Calu3 (cell line): ENCODE measurements around the gene GLIPR1. TPM values are rescaled to one million over a fixed set of nuclear protein-coding genes. Genes with fewer than 3 reads are reported as not detected.
A peak's percentile ranks its signal among the peaks of the same experiment; 100 is the strongest.
"Not testable (repeated sequence)": the region's sequence is repeated elsewhere in the genome, so short reads cannot be mapped to it uniquely, and the experiment has no call there.

Experiments
- BruUV-seq: library from RNA; stranded (reverse); fragments of 400-500 nt; replicated peaks from 2 replicates; lab custom pipeline; 2021; lab: Mats Ljungman, UMichigan
- CTCF ChIA-PET: fragments of 300-600 bp; sonication (Branson Sonifier 250); formaldehyde crosslinking; loops from one replicate; lab custom pipeline; 2022; ENCODE audit warnings: antibody characterized with exemption; lab: Charles Lee
- DNase-seq: peaks from one replicate; pipeline ENCODE4 v3.0.0; 2022
- H3K27ac Mint-ChIP-seq: one replicate; pipeline ENCODE4 v1.8.0; 2022; ENCODE audit warnings: mixed read lengths; ENCODE audit not compliant: unreplicated experiment
- H3K27me3 Mint-ChIP-seq: one replicate; pipeline ENCODE4 v1.8.0; 2022; ENCODE audit warnings: mixed read lengths; ENCODE audit not compliant: unreplicated experiment
- H3K36me3 Mint-ChIP-seq: one replicate; pipeline ENCODE4 v1.8.0; 2022; ENCODE audit warnings: mild to moderate bottlenecking, moderate library complexity, mixed read lengths; ENCODE audit not compliant: insufficient read depth, unreplicated experiment
- H3K4me1 Mint-ChIP-seq: one replicate; pipeline ENCODE4 v1.8.0; 2022; ENCODE audit warnings: mild to moderate bottlenecking, low read depth, mixed read lengths; ENCODE audit not compliant: unreplicated experiment
- H3K4me3 Mint-ChIP-seq: one replicate; pipeline ENCODE4 v1.8.0; 2022; ENCODE audit warnings: mild to moderate bottlenecking, low read depth, moderate library complexity, mixed read lengths; ENCODE audit not compliant: unreplicated experiment
- H3K9me3 Mint-ChIP-seq: one replicate; pipeline ENCODE4 v1.8.0; 2022; ENCODE audit warnings: low read depth, mixed read lengths; ENCODE audit not compliant: unreplicated experiment
- CTCF ChIP-seq: fragments of 200-600 bp; IDR thresholded peaks from one replicate; pipeline ENCODE4 v1.8.0; 2022; ENCODE audit warnings: antibody characterized with exemption; ENCODE audit not compliant: unreplicated experiment
- intact Hi-C: fragments of 100-400 bp; cut with micrococcal nuclease; formaldehyde crosslinking; loops from one replicate; pipeline ENCODE4 v1.10.0; 2022; ENCODE audit not compliant: unreplicated experiment
- total RNA-seq: library from RNA; stranded (reverse); gene quantifications from 2 replicates; pipeline ENCODE4 v1.2.3, GENCODE V29; 2022

GLIPR1 gene
- total RNA-seq, 1 experiment from 2014 or later: 38.5 TPM

DNA sequence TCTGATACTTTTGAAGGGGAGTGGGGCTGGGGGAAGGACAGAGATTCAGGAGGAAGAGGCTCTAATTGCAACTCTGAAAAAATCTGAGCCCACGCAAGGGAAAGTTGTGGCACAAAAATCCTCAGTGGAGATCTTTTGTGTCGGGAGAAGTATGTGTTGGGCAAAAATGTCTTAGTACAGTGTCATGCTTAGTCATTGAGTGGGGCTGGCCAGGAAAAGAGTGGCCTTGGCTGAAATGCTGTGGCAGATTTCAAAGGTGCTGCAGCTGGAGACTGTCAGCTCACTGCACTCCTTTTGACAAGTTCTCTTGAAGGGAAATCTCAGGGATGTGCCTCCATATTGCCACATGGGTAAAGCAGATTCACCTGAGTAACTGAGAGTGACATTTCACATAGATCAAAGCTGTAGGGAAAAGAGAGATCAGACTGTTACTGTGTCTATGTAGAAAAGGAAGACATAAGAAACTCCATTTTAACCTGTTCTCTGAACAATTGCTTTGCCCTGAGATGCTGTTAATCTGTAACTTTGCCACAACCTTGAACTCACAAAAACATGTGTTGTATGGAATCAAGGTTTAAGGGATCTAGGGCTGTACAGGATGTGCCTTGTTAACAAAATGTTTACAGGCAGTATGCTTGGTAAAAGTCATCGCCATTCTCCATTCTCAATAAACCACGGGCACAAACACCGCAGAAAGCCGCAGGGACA, 36.0 kb upstream of the GLIPR1 start:
- no peak overlapping the region for H3K4me3 Mint-ChIP-seq
- H3K27me3 Mint-ChIP-seq: no peaks in the 10 kb centered on the region
- peak overlapping the region; percentile 42 for H3K27ac Mint-ChIP-seq
- CTCF ChIA-PET: interaction anchor here (0.6 kb wide), 2 partner anchors 53 to 1828 kb away, joined by 4 read pairs; partner anchors contain the start of gene GLIPR1L2
- no peaks in the 10 kb centered on the region for H3K36me3 Mint-ChIP-seq
- intact Hi-C loops: no loop called here
- no peak for TF ChIP-seq CTCF
- H3K4me1 Mint-ChIP-seq: peaks cover 63% of the 10 kb centered on the region
- peaks cover 6% of the 10 kb centered on the region for H3K9me3 Mint-ChIP-seq
- no peak for DNase-seq
- no TSS peak for BruUV-seq

DNA sequence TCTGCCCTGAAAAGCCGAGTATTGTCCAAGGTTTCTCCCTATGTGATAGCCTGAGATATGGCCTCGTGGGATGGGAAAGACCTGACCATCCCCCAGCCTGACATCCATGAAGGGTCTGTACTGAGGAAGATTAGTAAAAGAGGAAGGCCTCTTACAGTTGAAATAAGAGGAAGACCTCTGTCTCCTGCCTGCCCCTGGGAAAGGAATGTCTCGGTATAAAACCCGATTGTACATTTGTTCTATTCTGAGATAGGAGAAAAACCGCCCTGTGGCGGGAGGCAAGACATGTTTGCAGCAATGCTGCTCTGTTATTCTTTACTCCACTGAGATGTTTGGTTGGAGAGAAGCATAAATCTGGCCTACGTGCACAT, 35.4 kb upstream of the GLIPR1 start:
- DNase-seq, H3K4me3 Mint-ChIP-seq, CTCF ChIA-PET, H3K27me3 Mint-ChIP-seq, BruUV-seq, intact Hi-C loops, H3K36me3 Mint-ChIP-seq, H3K27ac Mint-ChIP-seq, H3K9me3 Mint-ChIP-seq: not testable (repeated sequence)
- peaks cover 61% of the 10 kb centered on the region for H3K4me1 Mint-ChIP-seq

DNA sequence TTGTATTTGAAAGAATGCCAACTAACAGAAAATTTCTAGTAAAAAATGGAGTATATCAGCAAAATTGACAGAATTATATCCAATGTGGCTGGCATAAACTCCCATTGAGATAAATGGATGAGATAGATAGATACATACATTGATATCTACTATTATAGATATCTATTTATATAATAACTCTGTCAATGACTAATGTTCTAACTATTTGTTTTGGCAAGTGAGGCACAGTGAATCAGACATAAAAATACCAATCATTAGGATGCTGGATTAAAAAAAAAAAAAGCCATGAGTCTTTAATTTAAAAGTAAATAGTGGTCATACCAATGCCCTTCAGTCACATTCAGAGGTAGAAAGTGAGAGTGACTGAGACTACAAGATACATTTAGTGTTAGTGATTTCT, 33.7 kb upstream of the GLIPR1 start:
- Mint-ChIP-seq H3K27ac (peak overlapping the region; percentile 72), H3K4me3 (peak overlapping the region; percentile 8), H3K36me3 (no peaks in the 10 kb centered on the region), H3K27me3 (no peaks in the 10 kb centered on the region), H3K4me1 (peaks cover 61% of the 10 kb centered on the region), H3K9me3 (no peaks in the 10 kb centered on the region)
- CTCF ChIA-PET: interaction anchor here (0.6 to 2.3 kb wide), 4 partner anchors 9 to 234 kb away, joined by 3 to 6 read pairs (median 4); partner anchors contain the start of gene GLIPR1L2
- no peak for DNase-seq
- TF ChIP-seq CTCF: no peak
- BruUV-seq: no TSS peak
- intact Hi-C loops: no loop called here

DNA sequence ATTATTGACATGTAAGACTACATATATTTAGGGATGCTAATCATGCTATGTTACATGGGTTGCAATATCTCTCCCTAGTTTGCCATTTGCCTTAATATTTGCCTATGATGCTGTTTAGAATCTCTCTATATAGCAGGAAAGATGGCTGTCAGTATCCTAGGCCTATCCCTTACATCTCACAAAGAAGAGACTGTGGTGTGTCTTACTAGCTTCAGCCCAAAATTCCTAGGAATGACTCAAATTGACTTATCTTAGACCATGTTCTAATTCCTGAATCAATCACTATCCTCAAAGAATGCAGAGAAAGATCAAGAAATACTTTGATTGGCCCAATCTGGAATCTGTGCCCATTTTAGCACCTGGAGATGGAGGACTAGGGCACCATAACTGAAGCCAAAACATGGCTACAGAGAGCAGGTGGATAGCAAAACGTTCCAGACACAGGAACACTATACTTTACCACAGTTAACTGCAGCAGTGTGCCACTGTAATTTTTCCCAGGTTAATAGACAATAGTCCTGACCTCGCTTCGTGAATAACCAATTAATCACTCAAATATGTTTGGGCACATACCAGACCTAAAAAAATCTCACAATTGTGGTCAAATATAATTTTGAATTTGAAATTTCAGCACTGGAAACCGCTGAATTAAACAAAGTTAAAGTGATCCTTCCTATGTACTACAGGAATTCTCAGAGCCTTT, 32.7 kb upstream of the GLIPR1 start:
- H3K4me1 Mint-ChIP-seq: peaks cover 52% of the 10 kb centered on the region
- intact Hi-C loops: no loop called here
- CTCF ChIA-PET: interaction anchor here (0.6 to 2.3 kb wide), 3 partner anchors 10 to 833 kb away, joined by 5 to 7 read pairs (median 6); partner anchors contain the start of gene GLIPR1L2
- no peak for TF ChIP-seq CTCF
- H3K4me3 Mint-ChIP-seq: no peak overlapping the region
- H3K27ac Mint-ChIP-seq: no peak overlapping the region
- H3K36me3 Mint-ChIP-seq: no peaks in the 10 kb centered on the region
- no peak for DNase-seq
- H3K27me3 Mint-ChIP-seq: no peaks in the 10 kb centered on the region
- no peaks in the 10 kb centered on the region for H3K9me3 Mint-ChIP-seq
- BruUV-seq: no TSS peak
